H9 (cell line): Measurements from ENCODE around the gene MTX1. TPM values are rescaled to one million over a fixed set of nuclear protein-coding genes. Genes with fewer than 3 reads are reported as not detected.
A peak's percentile ranks its signal among the peaks of the same experiment; 100 is the strongest.

ENCODE experiments used
- DNase-seq: peaks from one replicate; pipeline ENCODE4 v3.0.0-alpha.2; 2017
- H2AFZ ChIP-seq: one replicate; pipeline ENCODE4 v1.6.1; 2013; ENCODE audit warnings: mild to moderate bottlenecking, low read length, control low read depth, moderate library complexity
- H2AK5ac ChIP-seq: 2 replicates; pipeline ENCODE4 v1.6.1; 2013; ENCODE audit warnings: low read length, control low read depth, mixed read lengths; ENCODE audit not compliant: insufficient read length
- H2BK120ac ChIP-seq: one replicate; pipeline ENCODE4 v1.6.1; 2013; ENCODE audit warnings: low read depth, mild to moderate bottlenecking, low read length, control low read depth, inconsistent platforms; ENCODE audit not compliant: poor library complexity, severe bottlenecking
- H2BK12ac ChIP-seq: 2 replicates; pipeline ENCODE4 v1.6.1; 2013; ENCODE audit warnings: low read length, control low read depth, mixed read lengths, low read depth; ENCODE audit not compliant: insufficient read length
- H2BK15ac ChIP-seq: 2 replicates; pipeline ENCODE4 v1.6.1; 2013; ENCODE audit warnings: low read depth, low read length, control low read depth
- H2BK20ac ChIP-seq: one replicate; pipeline ENCODE4 v1.6.1; 2013; ENCODE audit warnings: low read depth, mild to moderate bottlenecking, low read length, control low read depth, inconsistent platforms; ENCODE audit not compliant: poor library complexity, severe bottlenecking
- H2BK5ac ChIP-seq: 2 replicates; pipeline ENCODE4 v1.6.1; 2013; ENCODE audit warnings: low read length, control low read depth, mixed read lengths; ENCODE audit not compliant: insufficient read length
- H3K14ac ChIP-seq: 2 replicates; pipeline ENCODE4 v1.6.1; 2013; ENCODE audit warnings: low read length, control low read depth; ENCODE audit not compliant: insufficient read depth
- H3K18ac ChIP-seq: 2 replicates; pipeline ENCODE4 v1.6.1; 2013; ENCODE audit warnings: low read depth, mild to moderate bottlenecking, mixed read lengths, low read length, control low read depth; ENCODE audit not compliant: insufficient read length
- H3K23ac ChIP-seq: 2 replicates; pipeline ENCODE4 v1.6.1; 2013; ENCODE audit warnings: low read length, control low read depth, mixed read lengths, low read depth; ENCODE audit not compliant: insufficient read length
- H3K23me2 ChIP-seq: 2 replicates; pipeline ENCODE4 v1.6.1; 2013; ENCODE audit warnings: low read depth, mild to moderate bottlenecking, mixed read lengths, low read length, control low read depth; ENCODE audit not compliant: insufficient read length, poor library complexity, severe bottlenecking
- H3K27ac ChIP-seq: 2 replicates; pipeline ENCODE4 v1.5.1; 2013; ENCODE audit warnings: low read length, control low read depth, mixed read lengths, low read depth; ENCODE audit not compliant: insufficient read length
- H3K27me3 ChIP-seq: 2 replicates; pipeline ENCODE4 v1.6.1; 2013; ENCODE audit warnings: low read length, control low read depth, inconsistent platforms; ENCODE audit not compliant: insufficient read depth
- H3K4ac ChIP-seq: 2 replicates; pipeline ENCODE4 v1.6.1; 2013; ENCODE audit warnings: low read depth, mild to moderate bottlenecking, control low read depth, inconsistent platforms, low read length, moderate library complexity
- H3K4me1 ChIP-seq: 2 replicates; pipeline ENCODE4 v1.6.1; 2013; ENCODE audit warnings: low read length, control low read depth, inconsistent platforms; ENCODE audit not compliant: insufficient read depth
- H3K4me2 ChIP-seq: 2 replicates; pipeline ENCODE4 v1.6.1; 2013; ENCODE audit warnings: low read length, control low read depth, mixed read lengths; ENCODE audit not compliant: insufficient read length, insufficient read depth
- H3K56ac ChIP-seq: 2 replicates; pipeline ENCODE4 v1.6.1; 2013; ENCODE audit warnings: low read depth, mild to moderate bottlenecking, mixed read lengths, low read length, control low read depth; ENCODE audit not compliant: insufficient read length
- H3K79me1 ChIP-seq: 2 replicates; pipeline ENCODE4 v1.6.1; 2013; ENCODE audit warnings: low read depth, mild to moderate bottlenecking, moderate library complexity, low read length, control low read depth, inconsistent platforms; ENCODE audit not compliant: insufficient read depth, poor library complexity, severe bottlenecking
- H3K79me2 ChIP-seq: 2 replicates; pipeline ENCODE4 v1.6.1; 2013; ENCODE audit warnings: low read length, control low read depth, inconsistent platforms; ENCODE audit not compliant: insufficient read depth
- H3K9ac ChIP-seq: 2 replicates; pipeline ENCODE4 v1.6.1; 2013; ENCODE audit warnings: low read length, control low read depth, mixed read lengths; ENCODE audit not compliant: insufficient read length; ENCODE audit errors: extremely low read depth
- H3K9me3 ChIP-seq: one replicate; pipeline ENCODE4 v1.6.1; 2013; ENCODE audit warnings: low read depth, low read length, inconsistent platforms; ENCODE audit not compliant: control insufficient read depth
- H3T11ph ChIP-seq: one replicate; pipeline ENCODE4 v1.6.1; 2013; ENCODE audit warnings: mild to moderate bottlenecking, low read length, control low read depth, inconsistent platforms
- H4K20me1 ChIP-seq: one replicate; pipeline ENCODE4 v1.6.1; 2013; ENCODE audit not compliant: control insufficient read depth, insufficient read length, insufficient read depth
- H4K5ac ChIP-seq: 2 replicates; pipeline ENCODE4 v1.6.1; 2013; ENCODE audit warnings: low read depth, mild to moderate bottlenecking, mixed read lengths, low read length, control low read depth; ENCODE audit not compliant: insufficient read length
- H4K8ac ChIP-seq: replicated peaks from 2 replicates; pipeline ENCODE4 v1.6.1; 2013; ENCODE audit warnings: low read length, control low read depth, mixed read lengths, low read depth; ENCODE audit not compliant: insufficient read length
- H4K91ac ChIP-seq: 2 replicates; pipeline ENCODE4 v1.6.1; 2013; ENCODE audit warnings: low read depth, mild to moderate bottlenecking, moderate library complexity, mixed read lengths, low read length, control low read depth; ENCODE audit not compliant: insufficient read length
- H3K27ac Mint-ChIP-seq, 3 experiments: 2 replicates in 2 of 3; 3 replicates in 1 of 3; pipeline ENCODE4 v1.8.0; 2020 to 2021; ENCODE audit warnings: mixed read lengths in 3 of 3, mild to moderate bottlenecking in 1 of 3, moderate library complexity in 1 of 3
- H3K27me3 Mint-ChIP-seq: 2 replicates; pipeline ENCODE4 v1.8.0; 2021; ENCODE audit warnings: low read depth, mild to moderate bottlenecking, moderate library complexity, mixed read lengths
- H3K36me3 Mint-ChIP-seq, 3 experiments: 2 replicates in 2 of 3; 3 replicates in 1 of 3; pipeline ENCODE4 v1.8.0; 2020 to 2021; ENCODE audit warnings: low read depth in 3 of 3, mixed read lengths in 3 of 3; ENCODE audit not compliant: insufficient read depth in 1 of 3
- H3K4me1 Mint-ChIP-seq, 2 experiments: 2 replicates each; pipeline ENCODE4 v1.8.0; 2020; ENCODE audit warnings: mixed read lengths in 2 of 2
- H3K4me3 Mint-ChIP-seq, 2 experiments: 2 replicates in 1 of 2; 3 replicates in 1 of 2; pipeline ENCODE4 v1.8.0; 2020 to 2021; ENCODE audit warnings: mild to moderate bottlenecking in 2 of 2, mixed read lengths in 2 of 2, moderate library complexity in 1 of 2
- H3K9me3 Mint-ChIP-seq, 2 experiments: 2 replicates in 1 of 2; 3 replicates in 1 of 2; pipeline ENCODE4 v1.8.0; 2020; ENCODE audit warnings: mild to moderate bottlenecking in 2 of 2, mixed read lengths in 2 of 2, moderate library complexity in 1 of 2
- CTCF ChIP-seq: fragments of 200-600 bp; sonication (generic); conservative IDR thresholded peaks from 3 replicates; pipeline ENCODE4 v1.8.0; 2021; ENCODE audit warnings: antibody characterized with exemption, mild to moderate bottlenecking
- WGBS: extraction: QIAGEN DNeasy Blood & Tissue Kit; methylation state at CpG from one replicate; pipeline ENCODE4 v1.1.7; 2013; ENCODE audit warnings: missing lambda C conversion rate, low lambda C conversion rate, mixed read lengths; ENCODE audit not compliant: insufficient read length; ENCODE audit errors: extremely low coverage; 5-methylcytosine and 5-hydroxymethylcytosine counted together
- total RNA-seq: library from RNA; stranded (reverse); gene quantifications from 2 replicates; pipeline ENCODE4 v1.2.1, GENCODE V29; 2021

Gene MTX1
- total RNA-seq, 1 experiment from 2014 or later = 45.0 TPM

GRCh38 chr1:155253208-155253607 is 44.7 kb downstream of the MTX1 start:
- WGBS = no CpG with 5 or more reads among the region's 5 CpGs
- Histone ChIP-seq H3K9ac (no peak overlapping the region), H3K4me2 (no peak overlapping the region), H3K27me3 (no peaks in the 10 kb centered on the region), H3T11ph (no peak overlapping the region), H4K5ac (no peak overlapping the region), H3K9me3 (no peaks in the 10 kb centered on the region), H4K8ac (no peak overlapping the region), H2BK5ac (no peak overlapping the region), H3K79me2 (no peaks in the 10 kb centered on the region), H3K27ac (no peak overlapping the region), H2BK20ac (no peak overlapping the region), H2BK120ac (no peak overlapping the region), H2BK12ac (no peak overlapping the region), H4K20me1 (no peaks in the 10 kb centered on the region), H3K23me2 (peaks cover 14% of the 10 kb centered on the region), H3K4ac (no peak overlapping the region), H2AFZ (no peak overlapping the region), H4K91ac (no peak overlapping the region), H2BK15ac (no peak overlapping the region), H3K14ac (no peak overlapping the region), H2AK5ac (no peak overlapping the region), H3K56ac (no peak overlapping the region), H3K4me1 (peaks cover 4% of the 10 kb centered on the region; the same call in 1 of the 2 replicates), H3K23ac (no peak overlapping the region), H3K79me1 (no peaks in the 10 kb centered on the region), H3K18ac (no peak overlapping the region)
- Mint-ChIP-seq H3K9me3 (no peaks in the 10 kb centered on the region), H3K4me3 (peak overlapping the region; percentile 73 to 88), H3K27me3 (peaks cover 2% of the 10 kb centered on the region; the same call in 1 of the 2 replicates), H3K4me1 (peaks cover 30 to 32% of the 10 kb centered on the region in 2 experiments), H3K27ac (no peak overlapping the region), H3K36me3 (peaks cover 6 to 25% (median 18%) of the 10 kb centered on the region in 3 experiments)
- TF ChIP-seq CTCF = no peak; the same call in 2 of the 3 replicates
- DNase-seq = no peak
